Natural killer cell (primary cell): ENCODE results near the gene OXSR1. TPM values are rescaled to one million over a fixed set of nuclear protein-coding genes. Genes with fewer than 3 reads are reported as not detected.

Experiments used
- ATAC-seq, 3 donors: fragments of 150-1000 bp in 2 of 3; fragments of 200-7000 bp in 1 of 3; cut with Tn5 transposase; 1 replicate in 1 of 3; 2 replicates in 2 of 3; pipeline ENCODE4 v1.10.0; 2021; ENCODE audit warnings: mild to moderate bottlenecking in 2 of 3, moderate library complexity in 2 of 3
- DNase-seq, 2 donors: peaks; one replicate each; pipeline versions ENCODE4 v3.0.0 to v3.0.0-alpha.2; 2013 to 2021; ENCODE audit warnings: mixed read lengths in 1 of 2
- H3K27ac ChIP-seq: one replicate; pipeline ENCODE4 v1.5.1; 2013; ENCODE audit warnings: mild to moderate bottlenecking, low read length
- H3K27me3 ChIP-seq: one replicate; pipeline ENCODE4 v1.6.1; 2013; ENCODE audit warnings: low read length; ENCODE audit not compliant: control insufficient read depth, insufficient read depth
- H3K36me3 ChIP-seq: one replicate; pipeline ENCODE4 v1.6.1; 2013; ENCODE audit warnings: low read length; ENCODE audit not compliant: control insufficient read depth, insufficient read depth
- H3K4me1 ChIP-seq: one replicate; pipeline ENCODE4 v1.6.1; 2013; ENCODE audit warnings: low read length; ENCODE audit not compliant: control insufficient read depth, insufficient read depth
- H3K4me3 ChIP-seq: one replicate; pipeline ENCODE4 v1.5.1; 2013; ENCODE audit warnings: low read length
- H3K9me3 ChIP-seq: one replicate; pipeline ENCODE4 v1.6.1; 2013; ENCODE audit warnings: low read length; ENCODE audit not compliant: control insufficient read depth, insufficient read depth
- H3K27ac Mint-ChIP-seq, 2 donors: one replicate each; pipeline ENCODE4 v1.8.0; 2022; ENCODE audit warnings: mild to moderate bottlenecking in 2 of 2, mixed read lengths in 2 of 2, moderate library complexity in 1 of 2
- H3K27me3 Mint-ChIP-seq, 2 donors: one replicate each; pipeline ENCODE4 v1.8.0; 2022; ENCODE audit warnings: low read depth in 2 of 2, mixed read lengths in 2 of 2
- H3K36me3 Mint-ChIP-seq: one replicate; pipeline ENCODE4 v1.8.0; 2022; ENCODE audit warnings: mixed read lengths
- H3K4me1 Mint-ChIP-seq, 2 donors: one replicate each; pipeline ENCODE4 v1.8.0; 2022; ENCODE audit warnings: mixed read lengths in 2 of 2
- H3K4me3 Mint-ChIP-seq: one replicate; pipeline ENCODE4 v1.8.0; 2022; ENCODE audit warnings: mild to moderate bottlenecking, moderate library complexity, mixed read lengths
- H3K9me3 Mint-ChIP-seq, 2 donors: one replicate each; pipeline ENCODE4 v1.8.0; 2022; ENCODE audit warnings: mixed read lengths in 2 of 2
- WGBS: methylation state at CpG from one replicate; pipeline ENCODE4 v1.1.7; 2013; ENCODE audit warnings: missing lambda C conversion rate; ENCODE audit not compliant: insufficient coverage; 5-methylcytosine and 5-hydroxymethylcytosine counted together
- intact Hi-C: fragments of 100-400 bp; cut with micrococcal nuclease; formaldehyde crosslinking; loops from one replicate; pipeline ENCODE4 v1.14.2; 2022
- total RNA-seq, 4 donors: library from RNA; stranded (reverse); fragments of 120-200 nt in 1 of 4; gene quantifications; one replicate each; pipeline versions ENCODE4 v1.2.3 to v1.2.4, GENCODE V29; 2013 to 2022
- TF ChIP-seq, protein P1 (sequence below): fragments of 200-600 bp; IDR thresholded peaks from one replicate; pipeline ENCODE4 v1.8.0; 2022; ENCODE audit warnings: antibody characterized with exemption

The OXSR1 gene
- total RNA-seq, 3 donors from 2014 or later (not counting 1 experiment from before 2014, with no cell fraction given), result 37.2 to 46.1 (median 44.0) TPM

- Mint-ChIP-seq H3K9me3 (no peaks in the 10 kb centered on the region), H3K4me1 (peaks cover 9 to 18% of the 10 kb centered on the region in 2 donors), H3K27me3 (peaks cover 0 to 7% of the 10 kb centered on the region in 2 donors), H3K36me3 (no peaks in the 10 kb centered on the region), H3K27ac (peak overlapping the region in 1 of 2 donors; percentile 29), H3K4me3 (no peak overlapping the region)
- no peaks in the 10 kb centered on the region for H3K36me3 ChIP-seq
- intact Hi-C loops, result no loop called here
- H3K9me3 ChIP-seq, result no peaks in the 10 kb centered on the region
- DNase-seq (no peak), ATAC-seq (no peak)
- no peaks in the 10 kb centered on the region for H3K27me3 ChIP-seq
- 32% methylated on average over 2 of the region's 2 CpGs for WGBS
- TF ChIP-seq, protein P1, sequence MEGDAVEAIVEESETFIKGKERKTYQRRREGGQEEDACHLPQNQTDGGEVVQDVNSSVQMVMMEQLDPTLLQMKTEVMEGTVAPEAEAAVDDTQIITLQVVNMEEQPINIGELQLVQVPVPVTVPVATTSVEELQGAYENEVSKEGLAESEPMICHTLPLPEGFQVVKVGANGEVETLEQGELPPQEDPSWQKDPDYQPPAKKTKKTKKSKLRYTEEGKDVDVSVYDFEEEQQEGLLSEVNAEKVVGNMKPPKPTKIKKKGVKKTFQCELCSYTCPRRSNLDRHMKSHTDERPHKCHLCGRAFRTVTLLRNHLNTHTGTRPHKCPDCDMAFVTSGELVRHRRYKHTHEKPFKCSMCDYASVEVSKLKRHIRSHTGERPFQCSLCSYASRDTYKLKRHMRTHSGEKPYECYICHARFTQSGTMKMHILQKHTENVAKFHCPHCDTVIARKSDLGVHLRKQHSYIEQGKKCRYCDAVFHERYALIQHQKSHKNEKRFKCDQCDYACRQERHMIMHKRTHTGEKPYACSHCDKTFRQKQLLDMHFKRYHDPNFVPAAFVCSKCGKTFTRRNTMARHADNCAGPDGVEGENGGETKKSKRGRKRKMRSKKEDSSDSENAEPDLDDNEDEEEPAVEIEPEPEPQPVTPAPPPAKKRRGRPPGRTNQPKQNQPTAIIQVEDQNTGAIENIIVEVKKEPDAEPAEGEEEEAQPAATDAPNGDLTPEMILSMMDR, result no peak
- no peak overlapping the region for H3K4me3 ChIP-seq
- H3K4me1 ChIP-seq, result peaks cover 12% of the 10 kb centered on the region
- H3K27ac ChIP-seq, result no peak overlapping the region
Observed at GRCh38 chr3:38267662-38268061, 102.3 kb downstream of the OXSR1 start.

- H3K9me3 ChIP-seq, result no peaks in the 10 kb centered on the region
- no peaks in the 10 kb centered on the region for H3K36me3 Mint-ChIP-seq
- H3K4me3 Mint-ChIP-seq, result no peak overlapping the region
- intact Hi-C loops, result no loop called here
- peak overlapping the region in 1 of 2 donors; percentile 29 for H3K27ac Mint-ChIP-seq
- H3K27me3 Mint-ChIP-seq, result peaks cover 0 to 7% of the 10 kb centered on the region in 2 donors
- ATAC-seq, result no peak
- H3K4me1 ChIP-seq, result peaks cover 12% of the 10 kb centered on the region
- H3K36me3 ChIP-seq, result no peaks in the 10 kb centered on the region
- H3K27me3 ChIP-seq, result no peaks in the 10 kb centered on the region
- H3K4me1 Mint-ChIP-seq, result peaks cover 9 to 18% of the 10 kb centered on the region in 2 donors
- WGBS, result 55% methylated on average over 4 of the region's 5 CpGs
- H3K4me3 ChIP-seq, result no peak overlapping the region
- H3K9me3 Mint-ChIP-seq, result no peaks in the 10 kb centered on the region
- DNase-seq, result no peak
- TF ChIP-seq, protein P1, result no peak
- H3K27ac ChIP-seq, result no peak overlapping the region
Observed at GRCh38 chr3:38268087-38268486, 102.8 kb downstream of the OXSR1 start.

DNA sequence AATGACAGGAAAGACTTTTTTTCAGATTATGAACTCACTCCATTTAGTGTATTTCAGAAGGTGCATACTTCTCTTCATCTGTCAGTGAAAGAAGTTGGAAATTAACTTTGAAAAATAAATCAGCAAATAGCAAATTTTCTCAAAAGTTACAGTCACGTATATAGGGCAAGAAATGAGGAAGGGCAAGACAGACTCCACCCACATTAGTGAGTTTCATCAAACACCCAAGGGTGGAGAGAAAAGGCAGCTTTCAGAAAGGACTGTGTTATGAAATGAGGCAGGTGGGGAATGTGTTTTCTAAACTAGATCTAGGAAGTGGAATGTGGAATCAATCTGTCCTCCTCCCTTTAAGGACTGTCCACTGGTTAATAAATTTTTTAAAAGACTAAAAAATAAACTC, 103.2 kb downstream of the OXSR1 start:
- intact Hi-C loops, result no loop called here
- WGBS, result no CpG with 5 or more reads among the region's 1 CpG
- H3K4me1 Mint-ChIP-seq, result peaks cover 9 to 18% of the 10 kb centered on the region in 2 donors
- DNase-seq (no peak), ATAC-seq (no peak)
- no peak overlapping the region for H3K4me3 Mint-ChIP-seq
- H3K4me3 ChIP-seq, result no peak overlapping the region
- H3K27me3 Mint-ChIP-seq, result peaks cover 0 to 7% of the 10 kb centered on the region in 2 donors
- H3K27ac Mint-ChIP-seq, result no peak overlapping the region
- H3K27me3 ChIP-seq, result no peaks in the 10 kb centered on the region
- no peaks in the 10 kb centered on the region for H3K9me3 Mint-ChIP-seq
- no peaks in the 10 kb centered on the region for H3K9me3 ChIP-seq
- TF ChIP-seq, protein P1, result no peak
- peaks cover 12% of the 10 kb centered on the region for H3K4me1 ChIP-seq
- no peaks in the 10 kb centered on the region for H3K36me3 Mint-ChIP-seq
- H3K27ac ChIP-seq, result no peak overlapping the region
- H3K36me3 ChIP-seq, result no peaks in the 10 kb centered on the region

DNA sequence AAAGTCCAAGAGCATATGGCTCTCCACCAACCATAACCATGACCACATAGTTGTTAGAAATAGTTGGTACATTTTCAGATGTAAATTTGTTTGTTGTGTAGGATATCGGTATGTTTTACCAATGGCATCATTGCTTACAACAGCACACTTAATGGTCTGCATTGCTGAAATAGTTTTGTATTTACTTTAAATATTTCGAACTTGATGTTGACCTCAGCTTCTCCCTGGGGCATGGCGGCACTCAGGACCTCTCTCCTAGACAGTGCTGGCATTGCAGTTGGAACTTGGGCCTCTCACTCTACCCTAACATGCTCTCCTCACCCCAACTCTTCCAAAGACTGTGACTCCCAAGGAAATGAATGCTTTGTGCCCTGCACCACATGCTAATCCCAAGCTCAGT, 105.3 kb downstream of the OXSR1 start:
- Mint-ChIP-seq H3K27ac (no peak overlapping the region), H3K27me3 (peaks cover 0 to 7% of the 10 kb centered on the region in 2 donors), H3K36me3 (no peaks in the 10 kb centered on the region), H3K9me3 (no peaks in the 10 kb centered on the region), H3K4me3 (no peak overlapping the region), H3K4me1 (peaks cover 9 to 18% of the 10 kb centered on the region in 2 donors)
- TF ChIP-seq, protein P1, result no peak
- no peaks in the 10 kb centered on the region for H3K27me3 ChIP-seq
- no peak for DNase-seq
- intact Hi-C loops, result no loop called here
- H3K4me1 ChIP-seq, result peaks cover 12% of the 10 kb centered on the region
- no peak for ATAC-seq
- H3K9me3 ChIP-seq, result no peaks in the 10 kb centered on the region
- 98% methylated on average over 3 of the region's 3 CpGs for WGBS
- no peak overlapping the region for H3K4me3 ChIP-seq
- H3K27ac ChIP-seq, result no peak overlapping the region
- no peaks in the 10 kb centered on the region for H3K36me3 ChIP-seq
